ENCODE results near the gene GDPGP1. TPM values are rescaled to one million over a fixed set of nuclear protein-coding genes. Genes with fewer than 3 reads are reported as not detected.

GDPGP1 gene
- total RNA-seq, 1 experiment from 2014 or later, result 4.5 TPM

- DNase-seq (ENCODE audit: low read depth), result no peak
These were observed 61.2 kb downstream of the GDPGP1 start for GRCh38 chr15:90295270-90295648.

Other genes with a start within 250 kb of the GDPGP1 start
- gene ZNF710, start 232.9 kb upstream of the GDPGP1 start, total RNA-seq (2014; rRNA removed), result 8.8 and 13.1 TPM in 2 replicates
- 62.7 and 70.3 TPM in 2 replicates for gene IDH2, start 131.7 kb upstream of the GDPGP1 start, total RNA-seq (2014; rRNA removed)
- 6.3 and 7.0 TPM in 2 replicates for gene SEMA4B, start 32.9 kb upstream of the GDPGP1 start, total RNA-seq (2014; rRNA removed)
- gene CIB1, start 268 bp upstream of the GDPGP1 start, total RNA-seq (2014; rRNA removed), result 13.7 and 25.8 TPM in 2 replicates
- not detected in 2 replicates for gene TTLL13, start 15.3 kb downstream of the GDPGP1 start, total RNA-seq (2014; rRNA removed)
- gene NGRN, start 31.5 kb downstream of the GDPGP1 start, total RNA-seq (2014; rRNA removed), result 74.1 and 87.5 TPM in 2 replicates
- gene ZNF774, start 118.1 kb downstream of the GDPGP1 start, total RNA-seq (2014; rRNA removed), result 0.75 and 0.77 TPM in 2 replicates
- gene IQGAP1, start 154.0 kb downstream of the GDPGP1 start, total RNA-seq (2014; rRNA removed), result 203 and 217 TPM in 2 replicates

Data from LHCN-M2 (cell line).